ENCODE data around the gene CHRNE. TPM values are rescaled to one million over a fixed set of nuclear protein-coding genes. Genes with fewer than 3 reads are reported as not detected.

Gene CHRNE
- 0.65 and 3.0 TPM in 2 replicates for total RNA-seq

GRCh38 chr17:4903051-4903818 lies at the start of gene CHRNE:
Gene CHRNE (minus strand): TSS chr17:4903098. CDS start chr17:4903063, 35 bp downstream.

DNA sequence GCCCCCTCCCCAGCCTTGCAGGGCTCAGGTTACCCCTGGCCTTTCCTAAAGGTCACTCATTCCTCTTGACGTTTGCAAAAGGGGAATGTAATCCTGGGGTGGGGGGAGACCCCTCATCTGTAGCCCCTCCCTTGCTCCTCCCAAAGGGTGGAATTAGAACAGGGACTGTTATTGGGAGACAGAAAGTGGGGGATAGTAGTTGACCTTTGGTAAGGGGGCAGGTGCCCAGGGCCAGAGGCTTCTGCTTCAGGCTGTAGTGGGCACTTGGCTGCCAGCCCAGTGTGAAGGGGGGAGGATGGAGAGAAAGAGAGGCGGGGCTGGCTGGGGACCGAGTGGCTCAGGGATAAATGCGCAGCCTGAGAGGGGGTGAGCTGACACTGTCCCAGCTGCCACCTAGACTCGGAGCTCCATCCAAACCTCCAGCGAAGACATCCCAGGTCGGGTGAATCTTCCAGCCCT lies 47.9 kb upstream of the CHRNE start, which contains the start of gene ENO3:
ENO3 (plus strand) TSS at position 374 of the 459 bp plus-strand sequence. CDS start 711 bp downstream, outside the sequence.

GRCh38 chr17:4948166-4948930 lies 45.5 kb upstream of the CHRNE start, which contains the start of gene PFN1:
Gene PFN1 (minus strand): TSS chr17:4948530. CDS start chr17:4948394, 136 bp downstream.

GRCh38 chr17:4939796-4940554 lies 37.1 kb upstream of the CHRNE start, which contains the start of the genes RNF167 and SLC25A11:
Gene RNF167 (plus strand): TSS chr17:4940268. CDS start chr17:4940910, 642 bp downstream.
Gene SLC25A11 (minus strand): TSS chr17:4940046. CDS start chr17:4939910, 136 bp downstream.

DNA sequence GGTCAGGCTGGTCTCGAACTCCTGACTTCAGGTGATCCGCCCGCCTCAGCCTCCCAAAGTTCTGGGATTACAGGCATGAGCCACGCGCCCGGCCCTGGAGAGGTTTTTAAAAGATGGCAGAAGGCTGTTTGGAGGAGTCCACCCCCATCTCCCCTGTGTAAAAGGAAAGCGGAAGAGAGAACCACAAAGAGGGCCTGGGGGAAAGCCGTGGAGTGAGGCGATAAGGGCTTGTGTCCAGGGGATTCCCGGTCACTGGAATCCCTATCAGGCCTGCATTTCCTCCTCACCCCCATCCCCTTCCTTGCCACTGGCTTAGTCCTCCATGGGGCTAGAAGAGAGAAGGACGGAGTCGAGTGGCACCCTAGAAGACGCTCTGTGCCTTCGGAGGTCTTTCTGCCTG lies 29.1 kb upstream of the CHRNE start, which contains the start of gene GP1BA:
GP1BA (plus strand) TSS at position 315 of the 400 bp plus-strand sequence. CDS start 328 bp downstream, outside the sequence.

DNA sequence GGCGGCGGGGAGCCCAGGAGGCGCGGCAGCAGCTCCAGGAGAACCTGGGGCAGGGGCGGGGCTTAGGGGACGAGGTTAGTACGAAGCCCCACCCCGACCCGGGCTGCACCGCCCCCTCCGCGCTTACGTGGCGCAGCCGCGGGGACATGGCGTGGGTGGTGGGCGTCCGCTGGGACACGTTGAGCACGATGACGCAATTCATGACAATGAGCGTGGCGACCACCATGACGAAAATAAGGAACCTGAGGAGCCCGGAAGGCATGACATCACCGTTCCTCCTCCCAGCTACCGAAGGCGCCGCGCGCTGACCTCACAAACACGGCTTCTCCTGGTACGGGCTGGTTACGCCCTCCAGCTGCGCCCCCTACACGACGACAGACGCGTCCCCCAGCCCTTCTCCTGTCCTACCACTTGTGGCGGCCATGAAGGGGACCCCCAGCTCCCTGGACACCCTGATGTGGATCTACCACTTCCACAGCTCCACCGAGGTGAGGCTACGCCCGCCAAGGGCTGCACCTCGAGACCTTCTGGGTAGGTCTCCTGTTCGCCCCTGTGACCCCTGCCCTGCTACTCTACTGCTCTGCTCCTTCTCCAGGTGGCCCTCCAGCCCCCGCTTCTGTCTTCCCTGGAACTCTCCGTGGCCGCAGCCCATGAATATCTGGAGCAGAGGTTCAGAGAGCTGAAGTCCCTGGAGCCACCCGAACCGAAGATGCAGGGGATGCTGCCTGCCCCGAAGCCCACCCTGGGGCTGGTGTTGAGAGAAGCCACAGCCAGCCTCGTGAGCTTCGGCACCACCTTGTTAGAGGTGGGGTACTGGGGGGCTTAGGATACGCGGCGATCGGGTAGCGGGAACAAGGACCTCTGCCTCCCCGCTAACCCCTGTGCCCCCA lies 3.3 kb downstream of the CHRNE start, which contains the start of gene C17orf107:
C17orf107 (plus strand) TSS at position 196 of the 890 bp plus-strand sequence; CDS start at position 423, 227 bp downstream.

Other genes starting within 250 kb of the CHRNE start
- 26.5 and 29.7 TPM in 2 replicates for gene PELP1, start 199.0 kb downstream of the CHRNE start, total RNA-seq
- gene ARRB2, start 192.5 kb downstream of the CHRNE start, total RNA-seq: 11.8 and 12.4 TPM in 2 replicates
- 13.8 and 14.4 TPM in 2 replicates for gene MED11, start 171.7 kb downstream of the CHRNE start, total RNA-seq
- under 0.01 TPM in 1 of 2 replicates, not detected in the other for gene ZMYND15, start 163.3 kb downstream of the CHRNE start, total RNA-seq
- gene CXCL16, start 163.2 kb downstream of the CHRNE start, total RNA-seq: 2.0 and 3.9 TPM in 2 replicates
- gene TM4SF5, start 131.2 kb downstream of the CHRNE start, total RNA-seq: not detected in 2 replicates
- not detected in 2 replicates for gene VMO1, start 116.7 kb downstream of the CHRNE start, total RNA-seq
- gene GLTPD2, start 114.1 kb downstream of the CHRNE start, total RNA-seq: not detected in 2 replicates
- 154 and 158 TPM in 2 replicates for gene PSMB6, start 106.9 kb downstream of the CHRNE start, total RNA-seq
- gene PLD2, start 95.9 kb downstream of the CHRNE start, total RNA-seq: 35.3 and 38.9 TPM in 2 replicates
- gene MINK1, start 69.8 kb downstream of the CHRNE start, total RNA-seq: 57.6 and 66.6 TPM in 2 replicates
- gene C17orf107, start 3.6 kb downstream of the CHRNE start, total RNA-seq: 1.1 and 1.3 TPM in 2 replicates
- not detected in 2 replicates for gene GP1BA, start 29.2 kb upstream of the CHRNE start, total RNA-seq
- gene SLC25A11, start 36.9 kb upstream of the CHRNE start, total RNA-seq: 40.4 and 59.4 TPM in 2 replicates
- gene RNF167, start 37.2 kb upstream of the CHRNE start, total RNA-seq: 39.5 and 40.2 TPM in 2 replicates
- gene PFN1, start 45.4 kb upstream of the CHRNE start, total RNA-seq: 506 and 560 TPM in 2 replicates
- gene ENO3, start 48.0 kb upstream of the CHRNE start, total RNA-seq: 1.5 and 1.6 TPM in 2 replicates
- 40.2 and 45.6 TPM in 2 replicates for gene SPAG7, start 64.7 kb upstream of the CHRNE start, total RNA-seq
- gene CAMTA2, start 84.6 kb upstream of the CHRNE start, total RNA-seq: 8.2 and 10.0 TPM in 2 replicates
- 0.33 and 0.48 TPM in 2 replicates for gene INCA1, start 94.4 kb upstream of the CHRNE start, total RNA-seq
- 116 and 123 TPM in 2 replicates for gene KIF1C, start 94.9 kb upstream of the CHRNE start, total RNA-seq
- gene SLC52A1, start 132.3 kb upstream of the CHRNE start, total RNA-seq: 0.33 TPM in 1 of 2 replicates, not detected in the other
- gene ZFP3, start 175.4 kb upstream of the CHRNE start, total RNA-seq: 2.0 and 2.7 TPM in 2 replicates
- 5.3 and 6.5 TPM in 2 replicates for gene ZNF232, start 208.8 kb upstream of the CHRNE start, total RNA-seq
- gene USP6, start 212.9 kb upstream of the CHRNE start, total RNA-seq: not detected in 2 replicates